Measurements from ENCODE around the gene PCDHA11.

- TF ChIP-seq SUZ12 (IDR thresholded peaks at IDR 0.05; ENCODE audit: extremely low read depth, insufficient read depth, insufficient read length) = no peak
- no peak for TF ChIP-seq YY1 (IDR thresholded peaks at IDR 0.05; ENCODE audit: insufficient read depth, insufficient read length)
- TF ChIP-seq ZNF274 (IDR thresholded peaks at IDR 0.05; ENCODE audit: low read depth, low read length) = no peak
Measured at GRCh38 chr5:140857987-140858240, 10.8 kb upstream of the PCDHA11 start.

Data from NT2/D1 (cell line).